Nephron (organoid): ENCODE measurements around the gene SZRD1.

ENCODE experiments used
- H3K27ac Mint-ChIP-seq, 3 experiments: 2 replicates each; pipeline ENCODE4 v1.8.0; 2020; ENCODE audit warnings: mixed read lengths in 3 of 3, mild to moderate bottlenecking in 2 of 3, moderate library complexity in 1 of 3
- H3K27me3 Mint-ChIP-seq: 2 replicates; pipeline ENCODE4 v1.8.0; 2021; ENCODE audit warnings: low read depth, mild to moderate bottlenecking, moderate library complexity, mixed read lengths
- H3K36me3 Mint-ChIP-seq: 2 replicates; pipeline ENCODE4 v1.8.0; 2020; ENCODE audit warnings: low read depth, mixed read lengths
- H3K4me1 Mint-ChIP-seq: 2 replicates; pipeline ENCODE4 v1.8.0; 2020; ENCODE audit warnings: mixed read lengths
- H3K4me3 Mint-ChIP-seq, 3 experiments: 2 replicates each; pipeline ENCODE4 v1.8.0; 2020; ENCODE audit warnings: mild to moderate bottlenecking in 3 of 3, mixed read lengths in 3 of 3, moderate library complexity in 2 of 3
- H3K9me3 Mint-ChIP-seq: 2 replicates; pipeline ENCODE4 v1.8.0; 2020; ENCODE audit warnings: mixed read lengths
- CTCF ChIP-seq, 3 experiments: fragments of 200-600 bp; sonication (generic); IDR thresholded peaks; one replicate each; pipeline ENCODE4 v1.5.0; 2021; ENCODE audit warnings: antibody characterized with exemption in 3 of 3; ENCODE audit not compliant: unreplicated experiment in 3 of 3

SZRD1 gene

GRCh38 chr1:16372535-16373285, 5.7 kb downstream of the SZRD1 start:
- peaks cover 18% of the 10 kb centered on the region for H3K36me3 Mint-ChIP-seq
- H3K4me1 Mint-ChIP-seq = peaks cover 59% of the 10 kb centered on the region
- H3K27ac Mint-ChIP-seq = peak overlapping the region; percentile 18 to 81 (median 33)
- peak overlapping the region in 2 of 3 experiments; percentile 1 to 3 for H3K4me3 Mint-ChIP-seq
- H3K27me3 Mint-ChIP-seq = no peaks in the 10 kb centered on the region
- no peaks in the 10 kb centered on the region for H3K9me3 Mint-ChIP-seq
- no peak for TF ChIP-seq CTCF (IDR thresholded peaks at IDR 0.05; ENCODE audit: unreplicated experiment in 3 of 3)

GRCh38 chr1:16374266-16374665, 7.2 kb downstream of the SZRD1 start:
- TF ChIP-seq CTCF (IDR thresholded peaks at IDR 0.05; ENCODE audit: unreplicated experiment in 3 of 3) = no peak
- H3K27me3 Mint-ChIP-seq = no peaks in the 10 kb centered on the region

GRCh38 chr1:16375521-16376340, 8.7 kb downstream of the SZRD1 start:
- H3K36me3 Mint-ChIP-seq = peaks cover 21% of the 10 kb centered on the region
- peak overlapping the region; percentile 87 to 94 (median 90) for H3K27ac Mint-ChIP-seq
- H3K27me3 Mint-ChIP-seq = no peaks in the 10 kb centered on the region
- H3K4me1 Mint-ChIP-seq = peaks cover 45% of the 10 kb centered on the region
- peak overlapping the region; percentile 12 to 49 (median 19) for H3K4me3 Mint-ChIP-seq
- no peaks in the 10 kb centered on the region for H3K9me3 Mint-ChIP-seq
- no peak for TF ChIP-seq CTCF (IDR thresholded peaks at IDR 0.05; ENCODE audit: unreplicated experiment in 3 of 3)

More at GRCh38 chr1:16374266-16374665, 7.2 kb downstream of the SZRD1 start:
- no peak overlapping the region for H3K4me3 Mint-ChIP-seq
- H3K4me1 Mint-ChIP-seq = peaks cover 48% of the 10 kb centered on the region
- H3K36me3 Mint-ChIP-seq = peaks cover 18% of the 10 kb centered on the region
- H3K27ac Mint-ChIP-seq = peak overlapping the region; percentile 78 to 94 (median 83)
- H3K9me3 Mint-ChIP-seq = no peaks in the 10 kb centered on the region

GRCh38 chr1:16376971-16377370, 9.9 kb downstream of the SZRD1 start:
- H3K27ac Mint-ChIP-seq = peak overlapping the region; percentile 11 to 80 (median 23)
- TF ChIP-seq CTCF (IDR thresholded peaks at IDR 0.05; ENCODE audit: unreplicated experiment in 3 of 3) = no peak
- peaks cover 41% of the 10 kb centered on the region for H3K4me1 Mint-ChIP-seq
- H3K4me3 Mint-ChIP-seq = no peak overlapping the region
- no peaks in the 10 kb centered on the region for H3K9me3 Mint-ChIP-seq
- peaks cover 25% of the 10 kb centered on the region for H3K36me3 Mint-ChIP-seq
- H3K27me3 Mint-ChIP-seq = no peaks in the 10 kb centered on the region

- Mint-ChIP-seq H3K27me3 (no peaks in the 10 kb centered on the region), H3K4me3 (no peak overlapping the region), H3K27ac (no peak overlapping the region), H3K36me3 (peaks cover 23% of the 10 kb centered on the region), H3K4me1 (peaks cover 33% of the 10 kb centered on the region), H3K9me3 (no peaks in the 10 kb centered on the region)
- no peak for TF ChIP-seq CTCF (IDR thresholded peaks at IDR 0.05; ENCODE audit: unreplicated experiment in 3 of 3)
Observed at GRCh38 chr1:16378443-16378842, 11.4 kb downstream of the SZRD1 start.
